GM12864 (cell line): Measurements from ENCODE around the gene RASGEF1C.

ENCODE experiments used
- DNase-seq: peaks from one replicate; pipeline ENCODE4 v3.0.0-alpha.2; 2011; ENCODE audit warnings: low read depth
- H3K4me3 ChIP-seq: 2 replicates; pipeline ENCODE4 v1.5.1; 2011; ENCODE audit warnings: mild to moderate bottlenecking, low read depth, low read length, control low read depth
- TF ChIP-seq, protein P1 (sequence below): IDR thresholded peaks from 2 replicates; pipeline ENCODE4 v1.5.1; 2011; ENCODE audit warnings: low read depth, mild to moderate bottlenecking, moderate library complexity, low read length, control low read depth, inconsistent platforms; ENCODE audit errors: missing control alignments

The RASGEF1C gene

DNA sequence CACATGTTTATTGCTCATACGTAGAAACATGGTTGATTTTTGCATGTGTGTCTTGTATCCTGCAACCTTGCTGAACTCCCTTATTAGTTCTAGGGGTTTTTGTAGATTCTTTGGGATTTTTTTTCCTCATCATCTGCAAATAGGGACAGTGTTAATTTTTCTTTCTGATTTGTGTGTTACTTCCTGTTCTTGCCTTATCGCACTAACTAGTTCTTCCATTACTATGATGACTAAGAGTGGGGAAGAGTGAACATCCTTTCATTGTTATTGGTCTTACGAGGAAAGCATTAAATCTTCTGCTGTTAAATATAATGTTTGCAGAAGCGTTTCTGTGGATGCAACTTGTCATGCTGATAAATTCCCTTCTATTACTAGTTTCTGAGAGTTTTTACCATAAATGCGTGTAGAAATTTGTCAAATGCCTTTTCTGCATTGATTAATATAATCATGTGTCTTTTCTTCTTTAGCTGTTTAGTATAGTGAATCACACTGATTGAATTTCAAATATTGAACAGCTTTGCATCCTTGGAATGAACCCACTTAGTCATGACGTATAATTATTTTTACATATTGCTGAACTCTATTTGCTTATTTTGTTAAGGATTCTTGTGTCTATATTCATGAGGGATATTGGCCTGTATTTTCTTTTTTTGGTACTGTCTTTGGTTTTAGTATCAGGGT is 105.4 kb downstream of the RASGEF1C start:
- no peak overlapping the region for H3K4me3 ChIP-seq
- TF ChIP-seq, protein P1, sequence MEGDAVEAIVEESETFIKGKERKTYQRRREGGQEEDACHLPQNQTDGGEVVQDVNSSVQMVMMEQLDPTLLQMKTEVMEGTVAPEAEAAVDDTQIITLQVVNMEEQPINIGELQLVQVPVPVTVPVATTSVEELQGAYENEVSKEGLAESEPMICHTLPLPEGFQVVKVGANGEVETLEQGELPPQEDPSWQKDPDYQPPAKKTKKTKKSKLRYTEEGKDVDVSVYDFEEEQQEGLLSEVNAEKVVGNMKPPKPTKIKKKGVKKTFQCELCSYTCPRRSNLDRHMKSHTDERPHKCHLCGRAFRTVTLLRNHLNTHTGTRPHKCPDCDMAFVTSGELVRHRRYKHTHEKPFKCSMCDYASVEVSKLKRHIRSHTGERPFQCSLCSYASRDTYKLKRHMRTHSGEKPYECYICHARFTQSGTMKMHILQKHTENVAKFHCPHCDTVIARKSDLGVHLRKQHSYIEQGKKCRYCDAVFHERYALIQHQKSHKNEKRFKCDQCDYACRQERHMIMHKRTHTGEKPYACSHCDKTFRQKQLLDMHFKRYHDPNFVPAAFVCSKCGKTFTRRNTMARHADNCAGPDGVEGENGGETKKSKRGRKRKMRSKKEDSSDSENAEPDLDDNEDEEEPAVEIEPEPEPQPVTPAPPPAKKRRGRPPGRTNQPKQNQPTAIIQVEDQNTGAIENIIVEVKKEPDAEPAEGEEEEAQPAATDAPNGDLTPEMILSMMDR, result no peak
- DNase-seq, result no peak

DNA sequence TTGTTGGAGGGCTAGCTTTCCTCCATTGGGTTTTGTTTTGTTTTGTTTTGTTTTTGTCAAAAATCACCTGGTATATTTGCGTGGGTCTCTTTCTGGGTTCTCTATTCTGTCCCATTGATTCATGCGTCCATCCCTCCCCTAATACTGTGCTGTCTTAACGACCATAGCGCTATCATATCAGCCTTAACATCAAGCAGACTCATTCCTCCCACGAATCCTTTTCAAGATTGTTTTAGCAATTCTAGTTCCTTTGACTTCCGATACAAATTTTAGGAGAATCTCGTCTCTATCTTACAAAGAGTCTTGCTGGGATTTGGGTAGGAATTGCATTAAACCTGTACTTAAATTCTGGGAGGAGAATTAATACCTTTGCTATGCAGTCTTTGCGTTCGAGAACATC is 106.4 kb downstream of the RASGEF1C start:
- DNase-seq, result no peak
- no peak overlapping the region for H3K4me3 ChIP-seq
- TF ChIP-seq, protein P1, result no peak

DNA sequence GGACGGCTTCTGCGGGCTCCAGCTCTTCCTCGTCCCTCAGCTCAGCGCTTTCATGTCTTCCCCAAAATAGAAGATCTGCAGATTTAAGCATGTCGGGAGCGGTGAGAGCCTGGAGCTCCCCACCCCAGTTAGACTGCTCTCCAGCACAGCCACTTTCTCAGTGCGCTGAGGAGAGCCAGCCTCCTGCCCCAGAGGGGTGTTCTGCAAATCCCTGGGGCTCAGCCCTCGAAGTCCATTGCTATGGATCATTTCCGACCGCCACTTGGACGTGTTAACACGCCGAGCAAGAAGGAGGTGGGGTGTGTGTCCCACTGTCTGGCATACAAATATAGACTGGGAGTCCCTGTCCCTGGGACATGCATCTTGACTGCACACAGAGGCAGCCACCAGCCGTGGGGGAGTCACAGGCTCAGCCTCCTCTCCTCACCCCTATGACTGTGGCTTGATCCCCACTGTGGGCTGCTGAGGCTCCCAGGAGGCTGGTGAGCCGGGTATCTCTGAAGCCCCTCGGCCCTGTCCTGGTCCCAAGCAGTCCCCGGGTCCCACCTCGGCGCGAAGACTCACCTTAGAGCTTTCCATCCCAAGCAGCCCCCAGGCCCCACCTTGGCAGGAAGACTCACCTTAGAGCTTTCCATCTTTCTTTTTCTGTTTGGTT is 107.4 kb downstream of the RASGEF1C start:
- TF ChIP-seq, protein P1, result no peak
- DNase-seq, result no peak
- H3K4me3 ChIP-seq, result no peak overlapping the region

DNA sequence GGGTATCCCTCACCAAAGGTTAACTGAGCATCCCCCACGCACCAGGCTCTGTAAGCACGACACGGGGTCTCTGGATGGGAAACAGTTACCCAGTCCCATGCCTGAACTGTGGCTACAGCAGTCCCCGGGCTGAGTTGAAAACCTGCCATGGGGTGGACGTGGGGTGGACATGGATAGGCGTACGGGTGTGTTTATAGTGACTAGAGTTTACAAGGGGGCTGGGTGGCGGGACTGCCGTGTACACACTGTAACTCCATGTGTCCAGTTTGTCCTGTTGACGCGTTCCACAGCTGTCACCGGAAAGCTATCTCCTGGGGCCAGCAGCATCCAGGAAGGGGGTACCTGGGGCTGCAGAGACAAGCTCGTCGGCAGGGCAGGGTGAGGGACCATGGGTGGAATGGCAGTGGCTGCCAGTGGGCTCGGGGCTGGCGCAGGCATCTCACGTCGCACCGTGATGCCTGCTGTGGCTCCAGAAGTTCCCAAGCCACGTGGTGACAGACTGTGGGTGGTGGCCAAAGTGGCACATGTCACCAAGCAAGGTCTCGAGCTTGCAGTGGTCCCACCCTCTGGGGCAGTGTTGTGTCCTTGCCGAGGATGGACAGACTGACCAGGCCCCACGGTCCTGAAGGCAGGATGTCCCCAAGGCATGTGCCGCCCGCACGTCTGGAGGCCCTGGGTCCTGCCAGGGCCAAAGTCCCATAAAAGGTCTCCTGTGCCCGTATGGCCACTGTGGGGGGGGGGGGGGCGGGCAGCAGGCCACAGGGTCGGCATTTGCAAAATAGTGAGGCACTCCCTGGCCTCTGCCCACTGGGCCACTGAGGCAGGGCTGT is 108.2 kb downstream of the RASGEF1C start:
- no peak for DNase-seq
- H3K4me3 ChIP-seq, result no peak overlapping the region
- TF ChIP-seq, protein P1, result no peak

DNA sequence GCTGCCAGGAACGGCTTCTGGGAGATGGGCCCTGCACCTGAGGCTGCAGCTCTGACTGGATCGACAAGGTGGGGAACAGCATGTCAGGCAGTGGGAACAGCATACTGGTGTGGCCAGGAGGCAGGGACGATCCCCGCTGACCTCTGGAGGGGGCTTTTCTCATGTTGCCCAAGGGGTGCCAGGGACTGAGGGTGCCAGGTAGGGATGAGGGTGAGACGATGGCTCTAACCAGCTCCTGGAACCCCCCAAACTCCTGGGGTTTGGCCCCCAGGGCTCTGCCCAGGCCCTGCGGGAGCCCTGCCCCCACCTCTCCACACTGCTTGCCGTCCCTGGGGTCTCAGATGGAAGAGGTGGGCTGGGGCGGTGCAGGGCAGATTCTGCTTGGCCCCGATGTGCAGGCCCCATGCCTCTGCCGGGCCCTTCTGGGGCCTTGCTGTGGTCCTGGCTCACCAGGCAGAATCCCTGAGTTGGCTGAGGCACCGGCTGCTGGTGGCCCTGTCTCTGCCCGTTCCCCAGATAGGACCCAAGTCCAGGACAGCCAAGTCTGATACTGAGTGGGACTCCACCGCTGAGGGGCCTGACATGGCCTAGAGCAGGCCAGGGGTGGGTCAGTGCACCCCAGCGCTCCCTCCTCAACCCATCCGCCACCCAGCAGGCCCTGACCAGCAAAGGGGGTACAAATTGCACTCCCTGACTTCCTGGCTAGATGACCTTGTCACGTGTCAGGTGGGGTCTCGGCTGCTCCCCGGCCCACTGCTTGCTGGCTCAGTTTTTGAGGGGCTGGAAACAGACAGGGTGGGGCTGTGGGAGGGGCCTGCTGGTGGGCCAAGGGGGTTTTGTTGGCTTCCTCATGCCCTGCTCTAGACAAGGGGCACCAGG is 109.0 kb downstream of the RASGEF1C start:
- no peak for DNase-seq
- TF ChIP-seq, protein P1, result no peak
- no peak overlapping the region for H3K4me3 ChIP-seq

DNA sequence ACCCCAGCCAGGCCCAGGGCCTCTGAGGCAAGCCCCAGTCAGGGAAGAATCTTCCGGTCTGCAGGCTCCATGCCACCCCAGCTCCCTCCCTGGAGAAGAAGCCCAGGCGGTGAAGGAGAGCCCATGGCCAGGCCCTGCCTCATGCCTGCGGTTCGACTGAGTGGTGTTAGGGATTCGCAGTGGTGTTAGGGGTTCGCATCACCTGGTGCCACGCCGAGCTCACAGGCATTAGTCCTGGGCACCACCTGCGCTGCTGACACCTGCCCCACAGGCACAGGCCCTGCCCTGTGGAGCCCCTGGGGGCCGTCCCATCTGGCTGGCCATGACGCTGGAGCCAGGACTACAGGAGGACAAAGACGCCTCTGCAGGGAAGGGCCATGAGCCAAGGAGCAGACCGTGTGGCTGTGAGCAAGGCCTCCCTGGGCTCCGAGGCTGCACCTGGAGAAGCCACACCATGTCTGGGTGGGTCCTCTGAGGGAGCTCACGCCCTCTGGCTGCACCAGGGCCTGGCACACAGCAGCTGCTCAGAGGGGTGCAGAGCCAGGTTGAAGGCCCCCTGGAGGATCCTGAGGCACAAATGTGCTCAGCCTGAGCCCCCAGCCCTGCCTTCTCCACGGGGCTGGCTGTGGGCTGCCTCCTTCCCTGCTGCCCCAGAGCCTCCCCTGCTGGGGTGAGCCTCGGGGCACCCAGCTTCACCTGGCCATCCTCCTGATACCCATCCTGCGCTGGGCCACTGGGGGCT is 109.8 kb downstream of the RASGEF1C start:
- TF ChIP-seq, protein P1, result no peak
- DNase-seq, result no peak
- H3K4me3 ChIP-seq, result no peak overlapping the region
